HAP-1 (cell line): ENCODE measurements around the gene CLDN24.
A peak's percentile ranks its signal among the peaks of the same experiment; 100 is the strongest.
"Not testable (repeated sequence)": the region's sequence is repeated elsewhere in the genome, so short reads cannot be mapped to it uniquely, and the experiment has no call there.

Experiments
- DNase-seq, 2 experiments: peaks; one replicate each; pipeline ENCODE4 v3.0.0-alpha.2; 2016 to 2020; ENCODE audit warnings: low spot score in 2 of 2
- H3K27me3 ChIP-seq: fragments of 250-450 bp; sonication (Bioruptor Pico); 2 replicates; pipeline ENCODE4 v1.5.1; 2020; ENCODE audit warnings: low read depth, mild to moderate bottlenecking, moderate library complexity
- H3K36me3 ChIP-seq: fragments of 250-450 bp; sonication (Bioruptor Pico); replicated peaks from 2 replicates; pipeline ENCODE4 v1.5.1; 2020; ENCODE audit warnings: mild to moderate bottlenecking
- H3K4me1 ChIP-seq: fragments of 250-450 bp; sonication (Bioruptor Pico); 2 replicates; pipeline ENCODE4 v1.5.1; 2020; ENCODE audit warnings: mild to moderate bottlenecking
- H3K4me3 ChIP-seq: fragments of 250-450 bp; sonication (Bioruptor Pico); 2 replicates; pipeline ENCODE4 v1.5.1; 2020; ENCODE audit warnings: mild to moderate bottlenecking, moderate library complexity
- H3K9me3 ChIP-seq: fragments of 250-450 bp; sonication (Bioruptor Pico); 2 replicates; pipeline ENCODE4 v1.5.1; 2020; ENCODE audit warnings: mild to moderate bottlenecking, moderate library complexity
- in situ Hi-C: fragments of 300-500 bp; cut with MboI; formaldehyde crosslinking; loops from 3 replicates; pipeline ENCODE4 v1.14.3; 2020; ENCODE audit warnings: low sequenced_read_pairs, inconsistent platforms, mixed read lengths

CLDN24 gene

DNA sequence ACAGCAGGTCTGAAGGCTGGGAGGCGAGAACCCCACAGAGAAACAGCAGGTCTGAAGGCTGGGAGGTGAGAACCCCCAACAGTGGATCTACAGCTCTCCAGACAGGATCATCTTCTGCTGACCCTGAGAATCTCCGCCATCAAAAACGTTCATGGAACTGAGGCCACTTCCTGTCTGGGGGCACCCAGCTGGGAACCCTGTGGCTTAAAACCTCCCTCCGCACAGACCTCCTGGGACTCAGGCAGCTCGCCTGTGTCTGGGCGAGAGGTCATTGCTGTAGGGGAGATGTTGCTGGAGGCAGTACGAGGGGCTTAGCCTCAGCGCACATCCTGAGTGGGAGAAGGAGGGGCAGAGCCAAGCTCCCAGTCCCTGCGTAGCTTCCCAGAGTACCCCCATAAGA lies 15.1 kb upstream of the CLDN24 start:
- Histone ChIP-seq H3K9me3 (no peaks in the 10 kb centered on the region), H3K27me3 (no peaks in the 10 kb centered on the region), H3K4me1 (no peaks in the 10 kb centered on the region), H3K36me3 (no peaks in the 10 kb centered on the region), H3K4me3 (no peak overlapping the region)
- DNase-seq: no peak
- in situ Hi-C loops: no loop called here

DNA sequence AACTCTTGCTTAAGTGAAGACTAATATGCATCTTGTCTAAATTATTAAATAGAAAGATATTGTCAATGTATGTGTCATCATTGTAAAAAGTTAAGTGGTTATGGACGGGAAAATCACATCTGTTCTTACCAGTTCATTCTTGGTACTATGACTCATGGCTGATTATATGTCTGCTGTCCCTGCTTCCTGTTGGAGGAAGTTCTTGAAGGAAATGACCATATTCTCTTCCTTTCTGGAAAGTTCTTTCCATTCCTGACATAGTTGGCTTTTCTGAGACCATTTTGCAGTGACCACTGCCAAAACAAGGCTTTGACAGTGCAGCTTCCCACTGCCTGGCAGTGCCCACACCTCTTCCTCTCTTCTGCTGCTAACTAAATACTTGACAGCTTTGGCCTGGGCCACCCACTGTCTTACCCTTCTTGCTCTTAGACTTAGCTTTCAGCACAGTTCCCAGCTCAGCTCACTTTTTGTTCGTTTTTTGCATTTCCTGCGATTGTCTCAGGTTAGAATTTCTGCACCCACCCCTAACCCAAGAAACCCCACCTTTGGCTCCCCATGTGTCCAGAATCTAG lies 13.2 kb upstream of the CLDN24 start:
- no peaks in the 10 kb centered on the region for H3K4me1 ChIP-seq
- in situ Hi-C loops: no loop called here
- no peaks in the 10 kb centered on the region for H3K36me3 ChIP-seq
- H3K9me3 ChIP-seq: no peaks in the 10 kb centered on the region
- DNase-seq: no peak
- no peak overlapping the region for H3K4me3 ChIP-seq
- H3K27me3 ChIP-seq: no peaks in the 10 kb centered on the region

DNA sequence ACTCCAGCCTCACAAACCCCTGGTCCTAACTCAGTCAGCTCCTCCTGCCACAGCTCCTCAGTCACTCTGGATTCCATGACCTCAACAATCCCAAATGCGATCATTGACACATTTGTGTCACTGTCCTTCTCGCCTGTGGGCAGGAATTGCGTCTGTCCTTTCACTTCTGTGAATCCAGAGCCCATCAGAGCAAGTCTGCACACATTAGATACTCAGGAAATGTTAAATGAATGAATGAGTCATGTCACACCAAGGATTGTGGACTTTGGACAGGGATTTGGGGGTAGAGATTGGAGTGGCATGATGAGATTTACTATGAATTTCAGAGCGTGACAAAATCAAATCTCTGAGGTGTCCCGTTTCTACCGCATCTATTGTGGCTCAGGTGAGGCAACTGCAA lies 11.8 kb upstream of the CLDN24 start:
- Histone ChIP-seq H3K27me3 (no peaks in the 10 kb centered on the region), H3K36me3 (no peaks in the 10 kb centered on the region), H3K4me1 (peaks cover 9% of the 10 kb centered on the region), H3K4me3 (no peak overlapping the region), H3K9me3 (no peaks in the 10 kb centered on the region)
- in situ Hi-C loops: no loop called here
- no peak for DNase-seq

DNA sequence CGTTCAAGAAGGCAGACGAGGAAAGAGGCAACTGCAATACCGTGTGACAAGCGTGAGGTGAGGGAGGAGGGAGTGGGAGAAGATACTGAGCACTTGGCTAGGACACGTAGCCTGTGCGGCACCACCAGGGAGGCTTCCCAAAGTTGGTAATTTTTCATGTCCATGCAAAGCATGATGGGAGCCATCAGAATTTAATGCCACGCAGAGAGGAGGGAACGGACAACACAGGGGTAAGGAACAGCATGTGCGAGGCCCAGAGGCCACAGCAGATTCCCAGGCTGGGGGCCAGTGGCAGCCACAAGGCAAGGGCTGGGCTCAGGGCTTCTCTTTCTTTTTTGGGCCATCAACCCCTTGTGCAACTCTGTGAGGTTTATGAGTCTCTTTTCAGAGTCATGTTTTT lies 11.0 kb upstream of the CLDN24 start:
- in situ Hi-C loops: no loop called here
- H3K4me1 ChIP-seq: peaks cover 9% of the 10 kb centered on the region
- H3K4me3 ChIP-seq: no peak overlapping the region
- no peaks in the 10 kb centered on the region for H3K27me3 ChIP-seq
- H3K9me3 ChIP-seq: no peaks in the 10 kb centered on the region
- DNase-seq: no peak
- no peaks in the 10 kb centered on the region for H3K36me3 ChIP-seq

DNA sequence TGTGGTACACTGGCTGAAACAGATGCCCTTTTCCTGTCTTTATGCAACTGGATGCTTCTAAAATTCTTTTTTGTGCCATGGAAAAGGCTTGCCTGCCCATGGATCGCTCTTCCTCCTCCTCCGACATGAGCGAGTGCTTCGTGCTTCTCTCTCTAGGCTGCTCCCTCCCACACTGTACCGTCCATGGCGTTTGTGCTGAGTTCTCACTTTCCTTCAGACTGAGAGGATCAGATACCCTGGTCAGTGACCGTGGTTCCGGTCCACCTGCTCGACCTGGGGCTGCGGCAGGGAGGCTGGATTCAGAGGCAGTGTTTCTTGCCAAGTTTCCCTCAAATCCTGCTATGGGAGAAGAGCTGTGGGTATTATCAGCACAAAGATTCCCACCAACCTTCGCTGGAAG lies 10.2 kb upstream of the CLDN24 start:
- H3K4me3 ChIP-seq: no peak overlapping the region
- no peak for DNase-seq
- peaks cover 9% of the 10 kb centered on the region for H3K4me1 ChIP-seq
- H3K9me3 ChIP-seq: no peaks in the 10 kb centered on the region
- H3K27me3 ChIP-seq: no peaks in the 10 kb centered on the region
- in situ Hi-C loops: no loop called here
- H3K36me3 ChIP-seq: no peaks in the 10 kb centered on the region

DNA sequence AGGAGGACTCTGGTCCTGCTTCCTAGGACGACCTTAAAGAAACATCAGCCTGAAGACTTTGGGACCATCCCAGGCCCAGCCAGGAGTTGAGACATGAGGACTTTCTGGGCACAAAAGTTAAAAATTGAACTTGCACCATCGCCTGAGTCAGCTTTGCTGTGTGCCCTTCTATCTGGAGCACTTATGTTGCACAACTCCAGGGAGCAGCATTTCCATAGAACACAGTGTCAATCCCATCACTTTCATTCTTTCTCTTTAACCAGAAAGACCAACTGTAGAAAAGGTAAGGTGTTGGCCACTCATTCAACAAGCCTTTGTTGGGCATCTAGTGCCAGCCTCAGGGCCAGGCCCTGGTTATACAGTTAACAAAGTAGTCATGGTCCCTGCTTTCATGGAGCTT lies 8.6 kb upstream of the CLDN24 start:
- peaks cover 9% of the 10 kb centered on the region for H3K4me1 ChIP-seq

DNA sequence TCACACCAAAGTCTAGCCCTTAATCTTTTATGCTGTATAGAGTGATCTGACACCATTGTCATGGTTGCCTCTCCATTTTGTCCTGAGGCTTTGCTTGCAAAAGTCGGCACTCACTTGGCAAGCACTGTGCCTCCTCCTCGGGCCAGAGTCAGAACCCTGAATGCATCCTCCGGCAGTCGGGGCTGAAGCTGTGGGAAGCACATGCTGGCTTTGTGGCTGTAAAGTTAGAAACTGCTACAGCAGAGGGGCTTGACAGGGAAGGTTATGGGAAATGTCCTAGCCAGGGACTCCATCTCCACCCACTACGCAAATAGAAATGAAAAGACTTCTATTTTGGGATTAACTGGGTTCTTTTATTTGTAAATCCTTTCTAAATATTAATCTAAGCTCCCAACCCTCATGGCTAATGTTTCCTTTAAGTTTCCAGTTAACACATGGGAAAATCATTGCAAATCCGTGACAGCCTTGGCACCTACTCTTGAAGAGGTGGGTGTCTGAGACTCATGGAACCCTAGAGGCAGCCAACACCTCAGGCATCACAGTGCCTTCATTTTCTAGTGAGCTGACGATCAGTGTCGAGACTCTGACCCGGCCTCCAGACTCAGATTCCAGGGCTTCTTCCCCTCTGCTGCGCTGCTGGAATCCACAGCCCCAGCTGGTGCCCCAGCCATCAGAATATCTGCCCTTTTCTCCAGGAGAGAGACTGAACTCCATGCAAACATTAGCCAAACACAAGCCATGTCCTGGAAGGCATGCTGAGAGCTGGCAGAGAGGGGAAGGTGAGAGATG lies 7.9 kb upstream of the CLDN24 start:
- peaks cover 9% of the 10 kb centered on the region for H3K4me1 ChIP-seq

More for the DNA sequence above, 8.6 kb upstream of the CLDN24 start:
- in situ Hi-C loops: no loop called here
- no peaks in the 10 kb centered on the region for H3K36me3 ChIP-seq
- no peak for DNase-seq
- H3K27me3 ChIP-seq: no peaks in the 10 kb centered on the region
- H3K9me3 ChIP-seq: no peaks in the 10 kb centered on the region
- H3K4me3 ChIP-seq: no peak overlapping the region

DNA sequence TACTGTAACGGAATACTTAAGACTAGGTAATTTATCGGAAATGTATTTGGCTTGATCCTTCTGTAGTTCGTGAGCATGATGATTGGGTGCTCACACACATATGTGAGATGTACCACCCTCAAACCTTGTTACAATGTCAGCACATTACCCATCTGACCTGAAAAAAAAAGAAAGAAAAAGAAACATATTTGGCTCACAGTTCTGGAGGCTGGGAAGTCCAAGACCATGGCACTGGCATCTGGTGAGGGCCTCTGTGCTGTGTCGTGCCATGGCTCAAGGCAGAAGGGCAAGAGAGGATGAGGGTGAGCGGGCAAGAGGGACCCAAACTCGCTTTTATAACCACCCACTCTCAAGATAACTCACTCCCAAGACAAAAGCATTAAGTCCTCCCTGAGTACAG lies 7.0 kb upstream of the CLDN24 start:
- DNase-seq: no peak
- no peak overlapping the region for H3K4me3 ChIP-seq
- H3K4me1 ChIP-seq: peaks cover 9% of the 10 kb centered on the region
- no peaks in the 10 kb centered on the region for H3K9me3 ChIP-seq
- no peaks in the 10 kb centered on the region for H3K27me3 ChIP-seq
- H3K36me3 ChIP-seq: no peaks in the 10 kb centered on the region
- in situ Hi-C loops: no loop called here

More for the DNA sequence above, 7.9 kb upstream of the CLDN24 start:
- Histone ChIP-seq H3K9me3 (no peaks in the 10 kb centered on the region), H3K27me3 (no peaks in the 10 kb centered on the region), H3K36me3 (no peaks in the 10 kb centered on the region), H3K4me3 (no peak overlapping the region)
- DNase-seq: peak in 1 of 2 experiments; percentile 32
- in situ Hi-C loops: no loop called here

DNA sequence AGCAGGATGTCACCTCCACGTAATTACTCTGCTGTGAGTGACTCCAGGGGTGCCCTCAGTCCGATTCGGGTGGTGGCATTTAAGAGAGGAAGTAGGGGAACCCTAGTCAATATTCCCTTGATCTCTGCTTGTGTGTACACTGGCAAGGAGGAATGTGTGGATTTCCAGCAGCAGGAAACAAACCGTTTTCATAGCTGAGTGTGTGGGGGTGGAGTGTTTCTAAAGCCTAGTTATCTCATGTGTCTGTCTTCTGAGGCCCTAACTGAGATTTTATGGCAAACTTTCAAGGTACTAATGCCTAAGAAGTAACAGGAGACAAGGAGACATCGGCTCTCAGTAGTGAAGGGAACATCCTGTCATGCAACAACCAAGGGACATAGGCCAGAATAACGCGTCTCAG lies 6.6 kb upstream of the CLDN24 start:
- H3K36me3 ChIP-seq: no peaks in the 10 kb centered on the region
- no peaks in the 10 kb centered on the region for H3K9me3 ChIP-seq
- no peak for DNase-seq
- H3K4me1 ChIP-seq: peaks cover 9% of the 10 kb centered on the region
- in situ Hi-C loops: no loop called here
- H3K27me3 ChIP-seq: no peaks in the 10 kb centered on the region
- no peak overlapping the region for H3K4me3 ChIP-seq

DNA sequence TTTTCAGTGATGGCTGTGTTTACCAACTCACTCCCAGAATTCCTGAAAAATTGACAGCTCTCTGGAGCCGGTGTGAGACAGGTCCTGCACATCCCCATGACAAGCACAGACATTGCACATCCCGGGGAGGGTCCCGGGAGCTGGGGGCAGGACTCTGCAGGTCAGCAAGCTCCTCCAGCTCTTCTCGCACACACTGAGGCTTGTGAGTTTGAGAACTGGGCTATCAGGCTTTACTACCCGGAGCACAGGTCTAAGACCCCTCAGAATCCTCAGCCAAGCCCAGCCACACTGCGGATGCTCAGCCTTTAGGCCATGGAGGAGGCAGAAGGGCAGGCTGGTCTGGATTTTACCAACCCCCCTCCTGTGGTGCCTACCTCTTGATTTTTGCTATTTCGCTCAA lies 5.6 kb upstream of the CLDN24 start:
- Histone ChIP-seq H3K4me3 (no peak overlapping the region), H3K9me3 (no peaks in the 10 kb centered on the region), H3K27me3 (no peaks in the 10 kb centered on the region), H3K4me1 (peaks cover 9% of the 10 kb centered on the region), H3K36me3 (no peaks in the 10 kb centered on the region)
- DNase-seq: no peak
- in situ Hi-C loops: no loop called here

DNA sequence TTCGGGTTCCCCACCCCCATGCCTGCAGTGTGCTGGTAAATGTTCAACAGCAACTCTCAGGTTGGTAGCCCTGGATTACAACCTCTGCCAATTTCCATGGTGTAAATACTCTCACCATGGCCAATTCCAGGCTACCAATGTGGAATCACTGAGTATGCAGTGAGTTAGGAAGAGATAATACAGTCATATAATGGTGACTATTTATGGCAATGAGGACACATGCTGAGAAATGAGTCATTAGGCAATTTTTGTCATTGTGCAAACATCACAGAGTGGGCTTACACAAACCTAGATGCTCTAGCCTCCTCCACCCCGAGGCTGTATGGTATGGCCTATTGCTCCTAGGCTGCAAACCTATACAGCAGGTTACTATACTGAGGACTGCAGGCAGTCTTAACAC lies 4.6 kb upstream of the CLDN24 start:
- Histone ChIP-seq H3K4me3 (no peak overlapping the region), H3K9me3 (no peaks in the 10 kb centered on the region), H3K4me1 (peaks cover 9% of the 10 kb centered on the region), H3K27me3 (no peaks in the 10 kb centered on the region), H3K36me3 (no peaks in the 10 kb centered on the region)
- in situ Hi-C loops: no loop called here
- DNase-seq: no peak

DNA sequence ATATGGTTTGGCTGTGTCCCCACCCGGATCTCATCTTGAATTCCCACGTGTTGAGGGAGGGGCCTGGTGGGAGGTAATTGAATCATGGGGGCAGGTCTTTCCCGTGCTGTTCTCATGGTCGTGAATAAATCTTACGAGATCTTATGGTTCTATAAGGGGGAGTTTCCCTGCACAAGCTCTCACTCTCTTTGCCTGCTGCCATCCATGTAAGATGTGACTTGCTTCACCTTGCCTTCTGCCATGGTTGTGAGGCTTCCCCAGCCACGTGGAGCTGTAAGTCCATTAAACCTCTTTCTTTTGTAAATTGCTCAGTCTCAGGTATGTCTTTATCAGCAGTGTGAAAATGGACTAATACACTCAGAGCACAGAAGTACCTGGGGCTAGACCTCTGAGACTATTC lies 4.2 kb upstream of the CLDN24 start:
- peaks cover 12% of the 10 kb centered on the region for H3K4me1 ChIP-seq
- in situ Hi-C loops, DNase-seq, H3K27me3 ChIP-seq, H3K36me3 ChIP-seq, H3K9me3 ChIP-seq, H3K4me3 ChIP-seq: not testable (repeated sequence)

DNA sequence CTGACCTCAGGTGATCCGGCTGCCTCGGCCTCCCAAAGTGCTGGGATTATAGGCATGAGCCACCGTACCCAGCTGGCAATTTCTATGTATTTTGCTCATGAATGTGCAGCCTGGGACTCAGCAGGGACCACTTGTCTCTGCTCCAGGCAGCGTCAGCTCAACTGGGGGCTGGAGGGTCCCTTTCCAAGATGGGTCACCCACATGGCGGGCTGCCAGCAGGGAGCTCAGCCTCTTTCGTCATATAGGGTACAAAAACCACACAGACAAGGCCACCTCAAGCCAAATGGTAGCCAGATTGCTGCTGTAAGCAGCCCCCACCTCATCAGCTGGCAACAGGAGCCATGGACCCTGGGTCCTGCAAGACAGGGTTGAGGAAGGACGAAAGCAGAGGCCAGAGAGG lies 2.4 kb upstream of the CLDN24 start:
- in situ Hi-C loops: no loop called here
- Histone ChIP-seq H3K4me1 (peaks cover 19% of the 10 kb centered on the region), H3K36me3 (no peaks in the 10 kb centered on the region), H3K4me3 (no peak overlapping the region), H3K27me3 (no peaks in the 10 kb centered on the region), H3K9me3 (no peaks in the 10 kb centered on the region)
- no peak for DNase-seq

DNA sequence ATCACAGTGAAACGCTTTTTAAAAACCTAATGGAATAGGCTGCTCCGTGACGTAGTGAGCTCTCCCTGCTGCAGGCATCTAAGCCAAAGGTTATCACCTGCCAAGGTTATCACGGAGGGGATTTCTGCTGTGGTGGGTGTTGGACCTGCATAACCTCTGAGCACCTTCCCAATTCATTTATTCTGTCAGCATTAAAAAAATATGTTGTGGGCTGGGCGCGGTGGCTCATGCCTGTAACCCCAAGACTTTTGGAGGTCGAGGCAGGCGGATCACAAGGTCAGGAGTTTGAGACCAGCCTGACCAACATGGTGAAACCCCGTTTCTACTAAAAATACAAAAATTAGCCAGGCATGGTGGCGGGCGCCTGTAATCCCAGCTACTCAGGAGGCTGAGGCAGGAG lies 1.8 kb upstream of the CLDN24 start:
- not testable (repeated sequence) for H3K9me3 ChIP-seq

DNA sequence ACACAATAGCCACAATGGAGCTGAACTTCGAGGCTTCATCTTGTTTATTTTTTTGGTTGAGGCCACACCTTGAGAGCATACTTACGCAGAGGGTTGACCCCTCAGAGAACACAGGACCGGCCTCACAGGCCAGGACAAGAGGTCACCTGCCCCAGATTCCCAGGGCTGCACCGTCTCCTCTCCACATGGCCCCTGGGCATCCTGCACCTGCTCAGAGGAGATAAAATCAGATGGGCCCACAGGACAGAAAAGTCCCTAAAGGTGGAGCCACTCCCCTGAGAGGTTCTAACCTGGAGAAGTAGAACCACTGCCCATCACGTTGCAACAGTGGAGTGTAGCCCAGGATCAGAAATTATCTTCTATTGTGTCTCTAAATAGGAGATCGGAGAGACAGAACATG lies 1.1 kb upstream of the CLDN24 start:
- H3K9me3 ChIP-seq: no peaks in the 10 kb centered on the region
- no peaks in the 10 kb centered on the region for H3K27me3 ChIP-seq
- no peak for DNase-seq
- no peak overlapping the region for H3K4me3 ChIP-seq
- peaks cover 20% of the 10 kb centered on the region for H3K4me1 ChIP-seq
- H3K36me3 ChIP-seq: no peaks in the 10 kb centered on the region
- in situ Hi-C loops: no loop called here

More for the DNA sequence above, 1.8 kb upstream of the CLDN24 start:
- H3K4me3 ChIP-seq, DNase-seq, H3K27me3 ChIP-seq, in situ Hi-C loops, H3K36me3 ChIP-seq: not testable (repeated sequence)
- peaks cover 20% of the 10 kb centered on the region for H3K4me1 ChIP-seq
